Activated effector memory CD4-positive, alpha-beta T cell treated with Interleukin-2 at 50 U/mL for 16 hours (primary cell): ENCODE results near the gene LPP.

Experiments used
- DNase-seq: peaks from one replicate; pipeline ENCODE4 v3.0.0-alpha.2; 2020

Gene LPP

GRCh38 chr3:188309437-188310269, 155.7 kb downstream of the LPP start:
- DNase-seq, result no peak

GRCh38 chr3:188310270-188310710, 156.3 kb downstream of the LPP start:
- no peak for DNase-seq

GRCh38 chr3:188315553-188315952, 161.6 kb downstream of the LPP start:
- no peak for DNase-seq

GRCh38 chr3:188316021-188316722, 162.2 kb downstream of the LPP start:
- no peak for DNase-seq

GRCh38 chr3:188316723-188317070, 162.7 kb downstream of the LPP start:
- DNase-seq, result no peak

- no peak for DNase-seq
These were observed 165.6 kb downstream of the LPP start for GRCh38 chr3:188319569-188319968.

GRCh38 chr3:188320757-188321156, 166.8 kb downstream of the LPP start:
- DNase-seq, result no peak

- no peak for DNase-seq
These were observed 167.3 kb downstream of the LPP start for GRCh38 chr3:188321258-188321657.

GRCh38 chr3:188322135-188322887, 168.4 kb downstream of the LPP start:
- no peak for DNase-seq

GRCh38 chr3:188323067-188323842, 169.3 kb downstream of the LPP start:
- DNase-seq, result no peak

- no peak for DNase-seq
These were observed 172.2 kb downstream of the LPP start for GRCh38 chr3:188326111-188326510.

- no peak for DNase-seq
These were observed 173.0 kb downstream of the LPP start for GRCh38 chr3:188326968-188327367.

GRCh38 chr3:188327433-188327832, 173.5 kb downstream of the LPP start:
- DNase-seq, result no peak

- no peak for DNase-seq
These were observed 176.2 kb downstream of the LPP start for GRCh38 chr3:188330138-188330537.

GRCh38 chr3:188331166-188331565, 177.2 kb downstream of the LPP start:
- no peak for DNase-seq

- no peak for DNase-seq
These were observed 178.1 kb downstream of the LPP start for GRCh38 chr3:188332085-188332484.

- DNase-seq, result no peak
These were observed 181.7 kb downstream of the LPP start for GRCh38 chr3:188335656-188336055.

GRCh38 chr3:188336178-188336577, 182.2 kb downstream of the LPP start:
- no peak for DNase-seq

- no peak for DNase-seq
These were observed 183.3 kb downstream of the LPP start for GRCh38 chr3:188337232-188337631.

GRCh38 chr3:188338086-188338485, 184.1 kb downstream of the LPP start:
- DNase-seq, result no peak

GRCh38 chr3:188339410-188340295, 185.7 kb downstream of the LPP start:
- DNase-seq, result no peak

GRCh38 chr3:188341501-188341900, 187.5 kb downstream of the LPP start:
- no peak for DNase-seq
